Activated CD8-positive, alpha-beta T cell treated with anti-CD3 and anti-CD28 coated beads for 36 hours (primary cell): ENCODE data around the gene PPP1R16B. TPM values are rescaled to one million over a fixed set of nuclear protein-coding genes. Genes with fewer than 3 reads are reported as not detected.

ENCODE experiments used
- ATAC-seq: fragments of 200-7000 bp; cut with Tn5 transposase; one replicate; pipeline ENCODE4 v1.10.0; 2021; ENCODE audit warnings: mild to moderate bottlenecking, moderate library complexity
- CTCF ChIA-PET: fragments of 350-600 bp; sonication (Branson Sonifier 250); formaldehyde crosslinking; loops from one replicate; lab custom pipeline; 2021; ENCODE audit warnings: antibody characterized with exemption; lab: Charles Lee
- POLR2A ChIA-PET: fragments of 350-600 bp; sonication (Branson Sonifier 250); formaldehyde crosslinking; loops from one replicate; lab custom pipeline; 2021; ENCODE audit warnings: antibody characterized with exemption; lab: Charles Lee
- DNase-seq: peaks from one replicate; pipeline ENCODE4 v3.0.0-alpha.2; 2020
- H3K27ac Mint-ChIP-seq: one replicate; pipeline ENCODE4 v1.8.0; 2021; ENCODE audit warnings: mild to moderate bottlenecking, mixed read lengths
- H3K27me3 Mint-ChIP-seq: one replicate; pipeline ENCODE4 v1.8.0; 2021; ENCODE audit warnings: mixed read lengths
- H3K36me3 Mint-ChIP-seq: one replicate; pipeline ENCODE4 v1.8.0; 2021; ENCODE audit warnings: low read depth, mixed read lengths
- H3K4me1 Mint-ChIP-seq: one replicate; pipeline ENCODE4 v1.8.0; 2021; ENCODE audit warnings: low read depth, mixed read lengths
- H3K4me3 Mint-ChIP-seq: one replicate; pipeline ENCODE4 v1.8.0; 2021; ENCODE audit warnings: mild to moderate bottlenecking, moderate library complexity, mixed read lengths
- H3K9me3 Mint-ChIP-seq: one replicate; pipeline ENCODE4 v1.8.0; 2021; ENCODE audit warnings: mixed read lengths
- CTCF ChIP-seq: fragments of 200-600 bp; IDR thresholded peaks from one replicate; pipeline ENCODE4 v1.8.0; 2022; ENCODE audit warnings: antibody characterized with exemption, mild to moderate bottlenecking
- intact Hi-C: fragments of 100-400 bp; cut with micrococcal nuclease; formaldehyde crosslinking; loops from one replicate; pipeline ENCODE4 v1.10.0; 2022
- total RNA-seq, 2 experiments: library from RNA; stranded (reverse); gene quantifications; one replicate each; pipeline ENCODE4 v1.2.3, GENCODE V29; 2021

The PPP1R16B gene
- total RNA-seq, 2 experiments from 2014 or later: 74.9 to 81.4 TPM

GRCh38 chr20:38798266-38798665 lies 7.2 kb upstream of the PPP1R16B start:
- DNase-seq (no peak), ATAC-seq (no peak)
- no peak overlapping the region for H3K27ac Mint-ChIP-seq
- H3K36me3 Mint-ChIP-seq: peaks cover 8% of the 10 kb centered on the region
- H3K27me3 Mint-ChIP-seq: no peaks in the 10 kb centered on the region
- H3K4me3 Mint-ChIP-seq: no peak overlapping the region
- H3K9me3 Mint-ChIP-seq: peaks cover 10% of the 10 kb centered on the region
- TF ChIP-seq CTCF: no peak
- ChIA-PET POLR2A (interaction anchor here (0.9 kb wide), 1 partner anchor 20 kb away, joined by 3 read pairs; no protein-coding TSS in a partner anchor), CTCF (no interaction called here)
- intact Hi-C loops: no loop called here
- peaks cover 16% of the 10 kb centered on the region for H3K4me1 Mint-ChIP-seq

GRCh38 chr20:38799203-38799602 lies 6.3 kb upstream of the PPP1R16B start:
- H3K36me3 Mint-ChIP-seq: peaks cover 8% of the 10 kb centered on the region
- H3K4me1 Mint-ChIP-seq: peaks cover 19% of the 10 kb centered on the region
- no peak for TF ChIP-seq CTCF
- no peak for ATAC-seq
- H3K27ac Mint-ChIP-seq: peak overlapping the region; percentile 57
- ChIA-PET CTCF (interaction anchor here (0.8 to 1.7 kb wide), 3 partner anchors 9 to 94 kb away, joined by 3 to 11 read pairs (median 3); no protein-coding TSS in a partner anchor), POLR2A (interaction anchor here (0.6 to 1.1 kb wide), 2 partner anchors 20 to 96 kb away, joined by 3 to 4 read pairs; no protein-coding TSS in a partner anchor)
- DNase-seq: no peak
- no peak overlapping the region for H3K4me3 Mint-ChIP-seq
- intact Hi-C loops: no loop called here
- H3K27me3 Mint-ChIP-seq: no peaks in the 10 kb centered on the region
- peaks cover 10% of the 10 kb centered on the region for H3K9me3 Mint-ChIP-seq

- ChIA-PET POLR2A (no interaction called here), CTCF (interaction anchor here (1.1 kb wide), 1 partner anchor 11 kb away, joined by 4 read pairs; no protein-coding TSS in a partner anchor)
- ATAC-seq (no peak), DNase-seq (no peak)
- H3K36me3 Mint-ChIP-seq: peaks cover 8% of the 10 kb centered on the region
- TF ChIP-seq CTCF: no peak
- H3K9me3 Mint-ChIP-seq: peaks cover 10% of the 10 kb centered on the region
- H3K4me1 Mint-ChIP-seq: peaks cover 29% of the 10 kb centered on the region
- intact Hi-C loops: no loop called here
- no peaks in the 10 kb centered on the region for H3K27me3 Mint-ChIP-seq
- H3K27ac Mint-ChIP-seq: no peak overlapping the region
- H3K4me3 Mint-ChIP-seq: no peak overlapping the region
Measured at GRCh38 chr20:38800882-38801281, 4.6 kb upstream of the PPP1R16B start.

GRCh38 chr20:38804221-38804620 lies 1.3 kb upstream of the PPP1R16B start:
- DNase-seq: no peak
- no peaks in the 10 kb centered on the region for H3K27me3 Mint-ChIP-seq
- no peak for TF ChIP-seq CTCF
- peak overlapping the region; percentile 99 for H3K27ac Mint-ChIP-seq
- peaks cover 19% of the 10 kb centered on the region for H3K36me3 Mint-ChIP-seq
- ATAC-seq: no peak
- H3K4me3 Mint-ChIP-seq: peak overlapping the region; percentile 85
- H3K9me3 Mint-ChIP-seq: no peaks in the 10 kb centered on the region
- CTCF ChIA-PET: interaction anchor here (0.7 to 2.8 kb wide), 6 partner anchors 35 to 171 kb away, joined by 3 to 11 read pairs (median 4); no protein-coding TSS in a partner anchor
- POLR2A ChIA-PET: interaction anchor here (0.7 to 4.3 kb wide), 6 partner anchors 9 to 77 kb away, joined by 3 to 25 read pairs (median 8); no protein-coding TSS in a partner anchor
- intact Hi-C loops: no loop called here
- H3K4me1 Mint-ChIP-seq: peaks cover 43% of the 10 kb centered on the region
